Neuronal stem cell (in vitro differentiated cells): ENCODE measurements around the gene SLC22A14.
"Not testable (repeated sequence)": the region's sequence is repeated elsewhere in the genome, so short reads cannot be mapped to it uniquely, and the experiment has no call there.

Experiments
- DNase-seq: peaks from one replicate; pipeline ENCODE4 v3.0.0-alpha.2; 2013; ENCODE audit warnings: low spot score
- H2AFZ ChIP-seq: one replicate; pipeline ENCODE4 v1.6.1; 2013; ENCODE audit warnings: mild to moderate bottlenecking, low read length, inconsistent platforms
- H2AK5ac ChIP-seq: 2 replicates; pipeline ENCODE4 v1.6.1; 2013; ENCODE audit warnings: low read depth, mild to moderate bottlenecking, inconsistent platforms, low read length, moderate library complexity, mixed read lengths
- H2BK120ac ChIP-seq: 2 replicates; pipeline ENCODE4 v1.6.1; 2013; ENCODE audit warnings: low read depth, mild to moderate bottlenecking, inconsistent platforms, low read length, moderate library complexity, mixed read lengths
- H2BK12ac ChIP-seq: one replicate; pipeline ENCODE4 v1.6.1; 2013; ENCODE audit warnings: low read length, inconsistent platforms
- H2BK15ac ChIP-seq: 2 replicates; pipeline ENCODE4 v1.6.1; 2013; ENCODE audit warnings: mild to moderate bottlenecking, low read length, inconsistent platforms, mixed read lengths
- H2BK5ac ChIP-seq: one replicate; pipeline ENCODE4 v1.6.1; 2013; ENCODE audit warnings: inconsistent platforms, mild to moderate bottlenecking, low read length, moderate library complexity
- H3K14ac ChIP-seq: one replicate; pipeline ENCODE4 v1.6.1; 2013; ENCODE audit warnings: low read length, inconsistent platforms
- H3K18ac ChIP-seq: 2 replicates; pipeline ENCODE4 v1.6.1; 2013; ENCODE audit warnings: low read length, inconsistent platforms
- H3K23ac ChIP-seq: 2 replicates; pipeline ENCODE4 v1.6.1; 2013; ENCODE audit warnings: low read depth, mild to moderate bottlenecking, mixed read lengths, low read length, inconsistent platforms; ENCODE audit not compliant: poor library complexity
- H3K27ac ChIP-seq: replicated peaks from 3 replicates; pipeline ENCODE4 v1.5.1; 2013; ENCODE audit warnings: low read length, inconsistent platforms
- H3K27me3 ChIP-seq, 3 experiments: 2 replicates each; pipeline ENCODE4 v1.6.1; 2013; ENCODE audit warnings: low read length in 3 of 3, mild to moderate bottlenecking in 2 of 3, inconsistent platforms in 1 of 3, low read depth in 1 of 3, mixed read lengths in 1 of 3, moderate library complexity in 1 of 3; ENCODE audit not compliant: control insufficient read depth in 3 of 3, insufficient read depth in 3 of 3
- H3K36me3 ChIP-seq, 2 donors: replicated peaks in 1 of 2; 2 replicates each; pipeline ENCODE4 v1.6.1; 2013; ENCODE audit warnings: low read length in 2 of 2; ENCODE audit not compliant: control insufficient read depth in 2 of 2, insufficient read depth in 2 of 2
- H3K4ac ChIP-seq: 2 replicates; pipeline ENCODE4 v1.6.1; 2013; ENCODE audit warnings: inconsistent platforms, mild to moderate bottlenecking, low read length, moderate library complexity
- H3K4me1 ChIP-seq, 2 donors: 1 replicate in 1 of 2; 2 replicates in 1 of 2; pipeline ENCODE4 v1.6.1; 2013; ENCODE audit warnings: low read length in 2 of 2, low read depth in 1 of 2; ENCODE audit not compliant: control insufficient read depth in 2 of 2, insufficient read depth in 1 of 2
- H3K4me2 ChIP-seq: one replicate; pipeline ENCODE4 v1.6.1; 2013; ENCODE audit warnings: mild to moderate bottlenecking, low read length, inconsistent platforms; ENCODE audit not compliant: insufficient read depth, poor library complexity, severe bottlenecking
- H3K4me3 ChIP-seq, 2 donors: 2 replicates each; pipeline ENCODE4 v1.5.1; 2013; ENCODE audit warnings: low read length in 2 of 2, mild to moderate bottlenecking in 2 of 2, inconsistent platforms in 1 of 2, moderate library complexity in 1 of 2
- H3K79me1 ChIP-seq: one replicate; pipeline ENCODE4 v1.6.1; 2013; ENCODE audit warnings: low read depth, mild to moderate bottlenecking, inconsistent platforms, low read length, moderate library complexity
- H3K9ac ChIP-seq: one replicate; pipeline ENCODE4 v1.6.1; 2013; ENCODE audit warnings: mild to moderate bottlenecking, low read depth, low read length, inconsistent platforms; ENCODE audit not compliant: poor library complexity
- H3K9me3 ChIP-seq, 2 donors: replicated peaks in 1 of 2; 2 replicates each; pipeline versions ENCODE3 to v1.6.1; 2013; ENCODE audit warnings: low read length in 2 of 2, mild to moderate bottlenecking in 2 of 2, inconsistent platforms in 1 of 2, low read depth in 1 of 2, mixed read lengths in 1 of 2, moderate library complexity in 1 of 2; ENCODE audit not compliant: control insufficient read depth in 2 of 2, insufficient read depth in 1 of 2
- H4K8ac ChIP-seq: one replicate; pipeline ENCODE4 v1.6.1; 2013; ENCODE audit warnings: low read depth, mild to moderate bottlenecking, inconsistent platforms, low read length, moderate library complexity
- H4K91ac ChIP-seq: one replicate; pipeline ENCODE4 v1.6.1; 2013; ENCODE audit warnings: low read length, low read depth, mild to moderate bottlenecking, inconsistent platforms; ENCODE audit not compliant: poor library complexity
- WGBS, 2 donors: extraction: QIAGEN DNeasy Blood & Tissue Kit; methylation state at CpG; one replicate each; pipeline ENCODE4 v1.1.7; 2013; ENCODE audit warnings: missing lambda C conversion rate in 2 of 2, mixed read lengths in 1 of 2; ENCODE audit not compliant: insufficient read length in 2 of 2, insufficient replicate concordance in 1 of 2; ENCODE audit errors: extremely low coverage in 2 of 2; 5-methylcytosine and 5-hydroxymethylcytosine counted together

Gene SLC22A14

DNA sequence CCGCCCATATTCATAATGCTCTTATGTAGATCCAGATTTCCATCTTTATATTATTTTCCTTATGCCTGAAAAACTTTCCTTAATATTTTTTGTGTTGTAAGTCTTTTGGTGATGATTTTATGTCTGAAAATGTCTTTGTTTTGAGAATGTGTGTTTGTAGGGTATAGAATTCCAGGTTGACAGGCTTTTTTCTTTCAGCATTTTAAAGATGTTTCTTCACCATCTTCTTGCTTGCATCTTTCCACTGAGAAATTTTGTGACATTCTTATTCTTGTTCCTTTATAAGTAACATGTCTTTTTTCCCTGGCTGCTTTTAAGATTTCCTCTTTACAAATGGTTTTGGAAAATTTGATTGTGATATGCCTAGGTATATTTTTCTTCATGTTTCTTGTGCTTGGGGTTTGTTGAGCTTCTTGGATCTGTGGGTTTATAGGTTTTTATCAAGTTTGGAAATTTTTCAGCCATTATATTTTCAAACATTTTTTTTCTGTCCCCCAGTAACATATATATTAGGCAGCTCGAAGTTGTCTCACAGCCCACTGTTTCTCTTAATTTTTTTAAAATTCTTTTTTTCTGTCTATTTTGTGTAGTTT lies 43.6 kb upstream of the SLC22A14 start:
- H3K14ac ChIP-seq, result no peak overlapping the region
- no peak overlapping the region for H3K4me2 ChIP-seq
- H3K27ac ChIP-seq, result no peak overlapping the region
- no peaks in the 10 kb centered on the region for H3K27me3 ChIP-seq
- H3K79me1 ChIP-seq, result no peaks in the 10 kb centered on the region
- no peak overlapping the region for H3K4ac ChIP-seq
- peaks cover 1 to 27% of the 10 kb centered on the region in 2 donors for H3K9me3 ChIP-seq
- no peak overlapping the region for H2AK5ac ChIP-seq
- H2BK120ac ChIP-seq, result no peak overlapping the region
- H3K36me3 ChIP-seq, result peaks cover 6 to 79% of the 10 kb centered on the region in 2 donors
- no peak overlapping the region for H3K18ac ChIP-seq
- no peak overlapping the region for H4K8ac ChIP-seq
- no peak overlapping the region for H2BK5ac ChIP-seq
- peaks cover 0 to 2% of the 10 kb centered on the region in 2 donors for H3K4me1 ChIP-seq
- H2BK12ac ChIP-seq, result no peak overlapping the region
- H2BK15ac ChIP-seq, result no peak overlapping the region
- no peak overlapping the region for H4K91ac ChIP-seq
- DNase-seq, result no peak
- H3K23ac ChIP-seq, result no peak overlapping the region
- no peak overlapping the region for H3K4me3 ChIP-seq
- WGBS, 2 donors, result no CpG with 5 or more reads among the region's 2 CpGs
- H3K9ac ChIP-seq, result no peak overlapping the region
- no peak overlapping the region for H2AFZ ChIP-seq

DNA sequence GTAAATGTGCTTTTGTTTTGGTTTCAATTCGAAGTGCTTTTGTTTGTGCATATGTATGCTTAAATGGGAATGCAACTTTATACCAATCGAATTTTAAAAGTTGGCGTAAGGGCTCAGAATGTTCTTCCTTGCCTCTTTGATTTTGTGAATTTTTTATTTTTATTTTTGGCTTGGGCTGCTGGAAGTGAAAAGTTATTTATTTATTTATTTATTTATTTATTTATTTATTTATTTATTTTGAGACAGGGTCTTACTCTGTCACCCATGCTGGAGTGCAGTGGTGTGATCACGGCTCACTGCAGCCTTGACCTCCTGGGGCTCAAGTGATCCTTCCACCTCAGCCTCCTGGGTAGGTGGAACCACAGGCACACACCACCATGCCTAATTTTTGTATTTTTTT lies 39.3 kb upstream of the SLC22A14 start:
- H3K27me3 ChIP-seq, H4K8ac ChIP-seq, H3K4ac ChIP-seq, H3K14ac ChIP-seq, H3K4me1 ChIP-seq, H3K27ac ChIP-seq, H2BK5ac ChIP-seq, H3K79me1 ChIP-seq, H3K9ac ChIP-seq, H3K23ac ChIP-seq, H3K4me2 ChIP-seq, DNase-seq, H2AK5ac ChIP-seq, H2BK15ac ChIP-seq, H2AFZ ChIP-seq, H3K18ac ChIP-seq, H2BK120ac ChIP-seq, H3K4me3 ChIP-seq, H4K91ac ChIP-seq, H2BK12ac ChIP-seq: not testable (repeated sequence)
- no CpG with 5 or more reads among the region's 4 CpGs for WGBS, 2 donors
- Histone ChIP-seq H3K36me3 (peaks cover 8 to 76% of the 10 kb centered on the region in 2 donors), H3K9me3 (peaks cover 1 to 19% of the 10 kb centered on the region in 2 donors)

DNA sequence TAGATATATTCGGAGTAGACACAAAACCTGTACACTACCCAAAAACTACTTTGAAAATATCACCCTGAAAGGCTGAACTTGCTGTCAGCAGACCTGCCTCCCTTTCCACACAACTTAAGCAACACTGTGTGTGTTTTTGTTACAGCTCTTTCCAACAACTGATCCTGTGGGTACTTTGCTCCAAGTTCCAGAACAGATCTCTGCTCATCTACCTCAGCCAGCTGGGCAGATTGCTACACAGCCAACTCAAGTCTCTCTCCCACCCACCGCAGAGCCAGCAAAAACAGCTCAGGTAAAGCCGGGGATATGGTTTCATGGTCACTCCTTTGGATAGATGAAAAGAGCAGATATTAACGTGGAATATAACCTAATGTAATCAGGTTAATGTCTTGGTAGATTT lies 36.2 kb upstream of the SLC22A14 start:
- H3K27ac ChIP-seq, result no peak overlapping the region
- H3K36me3 ChIP-seq, result peaks cover 7 to 76% of the 10 kb centered on the region in 2 donors

DNA sequence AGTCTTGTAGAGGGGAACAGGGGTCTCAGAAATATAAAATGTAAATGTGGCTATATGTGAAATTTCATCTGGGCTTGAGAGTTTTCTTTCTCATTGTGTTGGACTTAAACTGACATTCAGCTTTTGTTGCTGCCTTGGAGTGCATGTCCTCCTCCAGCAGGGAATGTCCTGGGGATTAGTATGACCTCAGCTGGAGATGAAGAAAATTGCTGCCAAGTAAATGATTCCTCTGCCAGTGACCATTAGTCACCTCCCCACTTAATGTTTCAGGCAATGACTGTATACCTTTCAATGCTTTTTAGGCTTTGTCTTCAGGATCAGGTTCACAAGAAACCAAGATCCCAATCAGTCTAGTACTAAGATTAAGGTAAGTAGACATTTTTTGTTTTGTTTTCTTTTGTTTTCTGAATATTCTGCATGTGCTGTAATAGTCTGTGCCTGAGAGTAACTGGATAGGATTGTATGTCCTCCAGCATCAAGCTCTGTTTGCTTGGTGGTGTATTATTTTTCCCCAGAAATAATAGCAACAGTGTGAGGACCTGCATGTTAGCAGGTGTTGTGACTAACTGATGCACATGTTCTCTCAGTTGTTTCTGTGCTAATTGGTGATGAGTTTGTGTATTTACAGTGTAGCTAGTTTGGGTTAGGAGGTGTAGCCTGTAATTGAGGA lies 34.6 kb upstream of the SLC22A14 start:
- no peak overlapping the region for H4K91ac ChIP-seq
- no peak overlapping the region for H3K27ac ChIP-seq
- H3K36me3 ChIP-seq, result peaks cover 9 to 79% of the 10 kb centered on the region in 2 donors

More for the DNA sequence above, 36.2 kb upstream of the SLC22A14 start:
- no peak overlapping the region for H3K18ac ChIP-seq
- H3K4ac ChIP-seq, result no peak overlapping the region
- H2BK15ac ChIP-seq, result no peak overlapping the region
- H2BK12ac ChIP-seq, result no peak overlapping the region
- no peak overlapping the region for H3K14ac ChIP-seq
- no peaks in the 10 kb centered on the region for H3K4me1 ChIP-seq
- H3K9ac ChIP-seq, result no peak overlapping the region
- no peaks in the 10 kb centered on the region for H3K27me3 ChIP-seq
- H2AFZ ChIP-seq, result no peak overlapping the region
- H2BK120ac ChIP-seq, result no peak overlapping the region
- DNase-seq, result no peak
- WGBS, 2 donors, result no CpG with 5 or more reads among the region's 4 CpGs
- H4K91ac ChIP-seq, result no peak overlapping the region
- H2AK5ac ChIP-seq, result no peak overlapping the region
- no peak overlapping the region for H3K23ac ChIP-seq
- no peak overlapping the region for H2BK5ac ChIP-seq
- H4K8ac ChIP-seq, result no peak overlapping the region
- no peaks in the 10 kb centered on the region for H3K79me1 ChIP-seq
- no peak overlapping the region for H3K4me2 ChIP-seq
- no peak overlapping the region for H3K4me3 ChIP-seq
- no peaks in the 10 kb centered on the region for H3K9me3 ChIP-seq

More for the DNA sequence above, 34.6 kb upstream of the SLC22A14 start:
- H3K9me3 ChIP-seq, result no peaks in the 10 kb centered on the region
- no peak overlapping the region for H3K9ac ChIP-seq
- no peak overlapping the region for H3K14ac ChIP-seq
- no peak overlapping the region for H3K4me3 ChIP-seq
- H3K4ac ChIP-seq, result no peak overlapping the region
- no peaks in the 10 kb centered on the region for H3K79me1 ChIP-seq
- H2BK12ac ChIP-seq, result no peak overlapping the region
- H3K18ac ChIP-seq, result no peak overlapping the region
- H2BK5ac ChIP-seq, result no peak overlapping the region
- no peak overlapping the region for H2AFZ ChIP-seq
- H3K4me2 ChIP-seq, result no peak overlapping the region
- no peaks in the 10 kb centered on the region for H3K27me3 ChIP-seq
- H2BK120ac ChIP-seq, result no peak overlapping the region
- no peak overlapping the region for H2AK5ac ChIP-seq
- no peak overlapping the region for H2BK15ac ChIP-seq
- H3K23ac ChIP-seq, result no peak overlapping the region
- no peak for DNase-seq
- H4K8ac ChIP-seq, result no peak overlapping the region
- H3K4me1 ChIP-seq, result peaks cover 0 to 3% of the 10 kb centered on the region in 2 donors
